Cerebellar cortex (tissue), 1 donor: Measurements from ENCODE around the gene GTF2A2.
"Not testable (repeated sequence)": the region's sequence is repeated elsewhere in the genome, so short reads cannot be mapped to it uniquely, and the experiment has no call there.

Experiments used
- DNase-seq: peaks from one replicate; pipeline ENCODE4 v3.0.0-alpha.2; 2015; ENCODE audit warnings: low spot score

Gene GTF2A2

DNA sequence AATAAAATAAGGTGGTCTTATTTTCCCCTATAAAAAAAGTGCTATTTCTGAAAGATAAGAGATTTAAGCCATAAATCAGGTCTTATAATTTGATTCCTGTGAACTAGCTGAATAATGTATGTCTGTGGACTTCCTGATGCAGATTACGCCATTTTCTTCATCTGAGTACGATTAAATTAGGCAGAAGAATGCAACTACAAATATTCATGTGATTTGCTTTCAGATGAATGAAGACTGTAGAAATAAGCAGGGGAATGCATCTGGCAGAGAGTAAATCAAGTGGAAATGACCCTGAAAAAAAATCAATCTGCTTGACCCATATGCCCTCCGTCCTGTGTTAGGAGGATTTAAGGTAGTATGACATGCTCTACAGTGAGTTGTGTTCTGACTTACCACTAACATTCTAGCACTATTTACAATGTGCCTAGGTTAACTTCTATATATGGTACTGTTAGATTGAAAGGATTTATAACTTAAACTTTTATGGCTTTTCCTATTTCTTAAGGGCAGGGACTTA, 17.1 kb upstream of the GTF2A2 start:
- no peak for DNase-seq

DNA sequence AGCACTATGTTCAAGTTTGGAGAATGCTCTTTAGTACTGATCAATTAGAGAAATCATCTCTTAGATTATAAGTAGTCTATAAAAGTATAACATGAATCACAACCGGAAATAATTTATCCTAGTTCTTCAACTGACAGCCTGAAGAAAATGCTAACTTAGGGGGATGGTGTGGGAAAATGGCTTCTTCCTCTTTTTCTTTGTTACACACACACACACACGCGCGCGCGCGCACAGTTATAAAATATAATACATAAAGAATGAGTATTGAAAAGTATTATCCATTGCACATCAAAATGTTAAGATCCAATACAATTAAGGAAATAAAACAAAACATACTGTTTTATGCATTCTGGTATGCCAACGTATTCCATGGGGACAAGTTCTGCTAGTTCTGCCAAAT, 11.2 kb upstream of the GTF2A2 start:
- DNase-seq, result no peak

DNA sequence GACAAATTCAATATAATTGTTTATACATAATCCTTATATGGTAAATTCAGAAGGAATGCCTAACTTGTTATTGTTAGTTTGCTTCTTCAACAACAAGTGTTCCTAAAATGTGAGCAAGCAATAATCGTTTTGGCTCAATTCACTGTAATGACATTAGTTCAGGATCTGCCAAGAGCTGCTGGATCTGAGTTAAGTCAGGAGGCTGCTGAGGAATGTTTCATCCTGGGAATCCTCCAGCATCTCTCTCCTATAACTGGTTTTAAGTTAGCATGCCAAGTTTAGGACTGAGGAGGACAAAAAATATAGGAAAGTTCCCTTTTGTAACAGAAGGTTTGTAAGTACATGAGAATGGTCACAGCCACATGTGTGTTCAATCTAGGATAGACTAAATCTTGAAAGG, 4.9 kb upstream of the GTF2A2 start:
- DNase-seq, result no peak

DNA sequence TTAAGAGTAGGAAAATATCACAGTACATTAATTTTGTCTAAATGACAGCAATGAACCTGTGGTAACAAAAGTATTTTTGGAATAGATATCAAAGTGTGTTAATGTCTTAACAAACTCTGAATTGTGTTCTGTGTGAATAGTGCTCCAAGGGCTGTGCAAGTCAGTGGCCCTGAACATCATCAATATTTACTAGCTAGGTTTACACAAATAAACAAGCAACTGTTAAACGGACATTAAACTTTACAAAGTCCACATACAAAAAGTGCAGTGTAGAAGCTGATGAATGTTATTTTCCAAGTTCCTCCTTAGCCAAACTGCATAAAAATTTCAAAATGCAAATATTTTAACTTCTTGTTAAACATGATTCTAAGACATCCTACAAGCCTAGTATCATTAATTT, 2.1 kb upstream of the GTF2A2 start:
- no peak for DNase-seq

DNA sequence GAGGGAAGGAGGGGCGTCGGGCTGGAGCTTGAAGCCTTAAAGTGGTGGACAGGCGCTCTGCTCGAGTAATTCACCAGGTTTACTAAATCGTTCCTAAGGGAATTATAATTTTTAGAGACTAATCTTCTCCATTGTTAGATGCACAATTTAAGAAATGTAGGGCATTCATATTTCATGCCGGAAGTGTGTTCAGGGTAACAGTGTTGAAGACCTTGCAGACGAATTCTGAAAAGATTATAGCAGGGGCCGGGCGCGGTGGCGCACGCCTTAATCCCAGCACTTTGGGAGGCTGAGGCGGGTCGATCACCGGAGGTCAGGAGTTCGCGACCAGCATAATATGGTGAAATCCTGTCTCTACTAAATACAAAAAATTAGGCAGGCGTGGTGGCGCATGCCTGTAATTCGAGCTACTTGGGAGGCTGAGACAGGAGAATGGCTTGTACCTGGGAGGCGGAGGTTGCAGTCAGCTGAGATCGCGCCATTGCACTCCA, 365 bp upstream of the GTF2A2 start:
- no peak for DNase-seq

DNA sequence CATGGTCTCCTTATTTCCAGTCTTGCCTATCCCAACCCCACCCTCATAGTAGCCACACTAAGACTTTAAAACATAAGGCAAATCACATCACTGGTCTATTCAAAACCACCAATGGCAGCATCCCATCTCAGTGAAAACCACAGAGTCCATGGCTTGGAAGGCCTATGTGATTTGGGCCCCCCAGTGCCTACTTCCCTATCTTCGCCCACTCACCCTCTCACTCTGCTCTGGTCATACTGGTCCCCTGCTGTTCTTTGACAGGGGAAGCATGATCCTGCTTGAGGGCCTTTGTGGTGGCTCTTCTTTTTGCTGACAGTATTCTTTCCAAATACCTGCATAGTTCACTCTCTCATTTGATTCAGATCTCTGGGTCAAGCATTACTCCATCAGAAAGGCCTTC, 3.3 kb downstream of the GTF2A2 start:
- DNase-seq, result no peak

DNA sequence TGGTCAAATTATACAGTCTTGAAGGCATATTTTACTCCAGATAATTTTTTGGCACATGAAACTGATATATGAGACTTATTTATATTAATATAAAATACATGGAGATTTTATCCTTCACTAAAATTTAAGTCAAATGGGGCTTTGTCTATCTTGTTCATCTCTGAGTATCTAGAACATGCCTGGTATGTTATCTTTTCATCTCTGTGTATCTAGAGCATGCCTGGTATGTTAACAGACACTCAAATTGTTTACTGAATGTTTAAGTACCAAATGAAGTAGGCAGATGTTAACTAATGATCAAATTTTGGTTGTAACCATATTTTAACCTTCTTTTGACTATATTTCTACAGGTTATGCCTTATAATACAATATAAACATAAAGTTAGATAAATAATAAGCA, 7.7 kb downstream of the GTF2A2 start:
- no peak for DNase-seq

DNA sequence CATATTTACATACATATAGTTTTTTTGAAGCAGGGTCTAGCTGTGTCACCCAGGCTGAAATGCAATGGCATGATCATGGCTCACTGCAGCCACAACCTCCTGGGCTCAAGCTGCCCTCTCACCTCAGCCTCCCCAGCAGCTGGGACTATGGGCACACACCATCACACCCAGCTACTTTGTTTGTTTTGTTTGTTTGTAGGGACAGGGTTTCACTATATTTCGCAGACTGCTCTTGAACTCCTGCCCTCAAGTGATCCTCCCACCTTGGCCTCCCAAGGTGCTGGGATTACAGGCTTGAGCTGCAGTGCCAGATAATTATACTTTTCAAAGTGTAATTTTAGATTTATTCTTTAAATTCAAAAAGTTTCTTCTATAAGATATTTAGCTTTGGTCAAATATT, 10.2 kb downstream of the GTF2A2 start:
- DNase-seq, result no peak

DNA sequence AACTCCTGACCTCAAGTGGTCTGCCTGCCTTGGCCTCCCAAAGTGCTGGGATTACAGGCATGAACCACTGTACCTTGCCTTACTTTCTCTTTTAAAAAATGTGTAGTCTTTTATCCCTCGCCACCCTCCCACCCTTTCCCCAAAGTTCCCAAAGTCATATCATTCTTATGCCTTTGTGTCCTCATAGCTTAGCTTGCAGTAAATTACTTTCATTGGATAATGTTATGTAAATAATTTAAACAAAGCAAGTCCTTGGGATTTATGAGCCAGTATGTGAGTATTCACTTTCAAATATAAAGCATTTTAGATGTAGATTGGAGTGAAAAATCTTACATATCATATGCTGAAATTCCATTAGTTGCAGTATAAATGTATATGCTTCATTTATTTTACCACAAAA, 11.0 kb downstream of the GTF2A2 start:
- no peak for DNase-seq

DNA sequence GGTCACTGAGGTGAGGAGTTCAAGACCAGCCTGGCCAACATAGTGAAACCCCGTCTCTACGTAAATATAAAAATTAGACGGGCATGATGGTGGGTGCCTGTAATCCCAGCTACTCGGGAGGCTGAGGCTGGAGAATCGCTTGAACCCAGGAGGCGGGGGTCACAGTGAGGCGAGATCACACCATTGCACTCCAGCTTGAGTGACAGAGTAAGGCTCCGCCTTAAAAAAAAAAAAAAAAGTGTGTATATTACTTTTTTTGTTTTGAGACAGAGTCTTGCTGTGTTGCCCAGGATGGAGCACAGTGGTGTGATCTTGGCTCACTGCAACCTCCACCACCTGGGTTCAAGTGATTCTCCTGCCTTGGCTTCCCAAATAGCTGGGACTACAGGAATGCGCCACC, 11.5 kb downstream of the GTF2A2 start:
- not testable (repeated sequence) for DNase-seq

DNA sequence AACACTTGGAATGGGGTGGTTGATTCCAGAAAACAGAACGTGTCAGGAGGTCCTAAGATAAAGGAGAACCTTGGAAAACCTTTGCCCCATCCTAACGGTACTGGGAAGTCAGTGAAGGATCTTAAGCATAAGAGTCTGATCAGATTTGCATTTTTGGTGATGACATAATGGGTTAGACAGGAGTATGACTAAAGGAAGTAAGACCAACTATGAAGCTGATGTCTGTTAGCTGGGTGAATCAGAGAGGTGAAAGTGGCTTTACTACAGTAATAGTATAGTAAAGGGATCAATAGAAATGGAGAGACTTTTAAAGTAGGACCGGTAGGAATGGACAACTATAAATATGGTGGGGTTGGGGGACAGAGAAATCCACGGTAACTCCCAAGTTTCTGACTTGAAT, 12.6 kb downstream of the GTF2A2 start:
- no peak for DNase-seq

DNA sequence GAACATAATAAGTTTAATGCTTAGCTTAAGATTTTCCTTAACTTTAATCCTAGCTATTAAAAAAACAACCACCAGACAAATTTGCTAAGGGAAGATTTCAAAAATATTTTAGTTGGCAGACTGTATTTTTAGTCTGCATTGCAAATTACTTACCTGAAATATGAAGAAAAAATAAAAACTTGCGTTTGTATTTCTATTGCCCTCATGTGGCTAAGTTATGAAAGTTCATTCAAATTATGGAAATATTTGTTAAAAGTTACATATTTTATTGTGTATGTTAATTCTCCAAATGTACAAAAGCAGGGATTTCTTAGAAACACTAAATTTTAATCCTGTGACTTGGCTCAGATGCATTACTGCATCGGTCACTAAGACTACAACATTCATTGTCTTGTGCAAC, 15.0 kb downstream of the GTF2A2 start:
- DNase-seq, result no peak

DNA sequence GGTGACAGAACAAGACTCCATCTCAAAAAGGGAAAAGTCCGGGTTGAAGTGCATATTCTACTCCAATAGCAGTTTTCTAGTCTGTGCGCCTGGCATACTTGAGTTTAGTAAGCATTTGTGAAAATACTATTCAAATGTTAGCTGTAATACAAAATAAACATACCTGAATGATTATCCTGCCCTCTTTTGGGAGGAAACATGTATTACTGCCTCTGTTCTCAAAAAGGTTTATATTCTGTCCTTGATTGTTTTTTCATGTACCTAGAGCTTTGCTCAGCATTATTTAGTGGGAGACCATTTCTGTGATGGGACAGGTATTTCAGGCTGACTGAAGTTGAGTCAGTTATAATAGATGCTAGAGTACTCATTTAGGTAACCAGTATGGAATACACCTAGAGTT, 19.8 kb downstream of the GTF2A2 start:
- DNase-seq, result not testable (repeated sequence)

DNA sequence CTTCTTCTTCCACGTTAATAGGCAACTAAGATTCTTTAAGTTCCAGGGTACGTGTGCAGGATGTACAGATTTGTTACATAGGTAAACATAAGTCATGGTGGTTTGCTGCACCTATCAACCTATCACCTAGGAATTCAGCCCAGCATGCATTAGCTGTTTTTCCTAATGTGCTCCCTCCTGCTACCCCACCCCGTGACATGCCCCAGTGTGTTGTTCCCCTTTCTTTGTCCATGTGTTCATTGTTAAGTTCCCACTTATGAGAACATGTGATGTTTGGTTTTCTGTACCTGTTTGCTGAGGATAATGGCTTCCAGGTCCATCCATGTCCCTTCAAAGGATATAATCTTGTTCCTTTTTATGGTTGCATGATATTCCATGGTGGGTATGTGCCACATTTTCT, 21.1 kb downstream of the GTF2A2 start:
- no peak for DNase-seq

DNA sequence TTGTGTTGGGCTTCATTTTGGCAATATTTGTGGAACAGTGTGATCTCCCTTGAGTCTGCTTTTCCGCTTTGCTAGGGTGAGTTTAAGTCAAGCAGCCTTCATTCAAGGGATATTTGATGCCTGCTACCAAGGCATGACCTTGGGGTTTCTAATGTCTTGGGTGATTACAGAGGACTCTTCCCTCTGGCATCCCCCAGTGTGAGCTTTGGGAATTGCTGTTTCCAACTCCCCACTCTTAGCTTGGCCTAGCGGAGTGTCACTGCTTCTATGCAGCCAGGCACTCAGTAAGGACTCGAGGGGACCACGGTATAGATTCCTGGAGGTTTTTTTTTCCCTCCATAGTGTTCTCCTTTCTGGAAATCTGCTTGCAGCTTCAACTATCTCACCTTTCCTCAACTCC, 24.6 kb downstream of the GTF2A2 start:
- DNase-seq, result peak; percentile 10

DNA sequence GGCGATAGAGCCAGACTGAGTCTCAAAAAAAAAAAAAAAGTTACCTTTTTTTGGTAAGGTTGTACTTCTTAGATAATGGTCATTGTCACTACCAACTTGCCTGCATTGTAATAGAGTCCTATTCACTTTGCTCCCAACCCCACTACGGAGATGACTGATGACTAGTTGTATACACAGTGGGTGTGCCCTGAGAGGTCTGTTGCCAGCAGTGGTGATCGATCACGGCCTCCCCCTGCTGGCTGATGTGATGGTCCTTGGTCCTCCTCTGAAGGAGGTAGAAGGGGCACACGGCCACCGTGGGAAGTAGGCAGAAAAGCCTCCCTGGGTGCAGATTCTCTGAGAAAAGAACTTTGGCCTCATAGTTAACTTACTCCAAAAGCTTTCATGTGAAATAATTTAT, 35.0 kb downstream of the GTF2A2 start:
- DNase-seq, result peak; percentile 12

DNA sequence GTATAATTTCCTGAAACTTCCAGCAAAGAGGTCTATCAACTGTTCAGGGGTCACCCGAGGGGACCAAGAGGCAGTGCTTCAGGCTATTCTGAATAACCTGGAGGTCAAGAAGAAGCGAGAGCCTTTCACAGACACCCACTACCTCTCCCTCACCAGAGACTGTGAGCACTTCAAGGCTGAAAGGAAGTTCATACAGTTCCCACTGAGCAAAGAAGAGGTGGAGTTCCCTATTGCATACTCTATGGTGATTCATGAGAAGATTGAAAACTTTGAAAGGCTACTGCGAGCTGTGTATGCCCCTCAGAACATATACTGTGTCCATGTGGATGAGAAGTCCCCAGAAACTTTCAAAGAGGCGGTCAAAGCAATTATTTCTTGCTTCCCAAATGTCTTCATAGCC, 38.9 kb downstream of the GTF2A2 start:
- DNase-seq, result no peak

DNA sequence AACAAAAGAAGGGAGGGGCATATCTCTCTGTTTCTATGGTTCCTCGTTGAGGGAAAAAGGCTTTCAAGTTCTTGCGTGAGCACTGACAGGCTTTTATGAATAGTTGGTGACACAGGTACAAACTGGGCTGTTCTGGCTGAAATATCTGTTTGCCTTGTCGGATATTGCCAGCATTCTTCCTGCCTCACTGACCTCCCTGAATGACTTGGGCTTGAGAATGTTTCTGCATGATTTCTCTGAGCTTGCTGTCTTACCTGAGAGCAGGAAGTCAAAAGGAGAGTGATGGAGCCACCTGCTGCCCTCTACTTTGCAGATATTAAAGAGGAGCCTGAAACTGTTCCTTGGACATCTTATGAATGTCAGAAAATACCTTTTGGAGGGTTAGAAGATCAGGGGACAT, 40.9 kb downstream of the GTF2A2 start:
- no peak for DNase-seq

DNA sequence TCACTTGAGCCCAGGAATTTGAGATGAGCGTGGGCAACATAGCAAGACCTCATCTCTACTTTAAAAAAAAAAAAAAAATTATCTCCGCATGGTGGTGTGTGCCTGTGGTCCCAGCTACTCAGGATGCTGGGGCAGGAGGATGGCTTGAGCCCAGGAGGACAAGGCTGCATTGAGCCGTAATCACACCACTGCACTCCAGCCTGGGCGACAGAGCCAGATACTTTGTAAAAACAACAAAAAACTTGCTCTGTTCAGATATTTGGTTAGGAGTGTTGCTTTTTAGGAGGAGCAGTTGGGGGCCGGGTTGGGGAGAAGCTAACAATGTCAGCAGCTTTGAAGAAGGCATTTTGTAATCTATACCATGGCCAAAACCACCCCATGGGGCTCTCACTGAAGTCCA, 41.7 kb downstream of the GTF2A2 start:
- DNase-seq, result no peak

DNA sequence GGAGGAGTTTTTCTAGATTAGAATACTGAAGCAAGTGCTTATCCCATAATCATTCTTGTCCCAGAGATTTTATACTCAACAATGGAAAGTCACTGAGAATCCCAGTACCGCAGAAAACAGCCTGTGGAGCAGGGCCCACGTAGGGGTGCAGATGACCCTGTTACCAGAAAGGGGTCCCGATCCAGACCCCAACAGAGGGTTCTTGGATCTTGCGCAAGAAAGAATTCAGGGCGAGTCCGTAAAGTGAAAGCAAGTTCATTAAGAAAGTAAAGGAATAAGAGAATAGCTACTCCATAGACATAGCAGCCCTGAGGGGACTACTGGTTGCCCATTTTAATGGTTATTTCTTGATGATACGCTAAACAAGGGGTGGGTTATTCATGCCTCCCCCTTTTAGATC, 43.2 kb downstream of the GTF2A2 start:
- no peak for DNase-seq

DNA sequence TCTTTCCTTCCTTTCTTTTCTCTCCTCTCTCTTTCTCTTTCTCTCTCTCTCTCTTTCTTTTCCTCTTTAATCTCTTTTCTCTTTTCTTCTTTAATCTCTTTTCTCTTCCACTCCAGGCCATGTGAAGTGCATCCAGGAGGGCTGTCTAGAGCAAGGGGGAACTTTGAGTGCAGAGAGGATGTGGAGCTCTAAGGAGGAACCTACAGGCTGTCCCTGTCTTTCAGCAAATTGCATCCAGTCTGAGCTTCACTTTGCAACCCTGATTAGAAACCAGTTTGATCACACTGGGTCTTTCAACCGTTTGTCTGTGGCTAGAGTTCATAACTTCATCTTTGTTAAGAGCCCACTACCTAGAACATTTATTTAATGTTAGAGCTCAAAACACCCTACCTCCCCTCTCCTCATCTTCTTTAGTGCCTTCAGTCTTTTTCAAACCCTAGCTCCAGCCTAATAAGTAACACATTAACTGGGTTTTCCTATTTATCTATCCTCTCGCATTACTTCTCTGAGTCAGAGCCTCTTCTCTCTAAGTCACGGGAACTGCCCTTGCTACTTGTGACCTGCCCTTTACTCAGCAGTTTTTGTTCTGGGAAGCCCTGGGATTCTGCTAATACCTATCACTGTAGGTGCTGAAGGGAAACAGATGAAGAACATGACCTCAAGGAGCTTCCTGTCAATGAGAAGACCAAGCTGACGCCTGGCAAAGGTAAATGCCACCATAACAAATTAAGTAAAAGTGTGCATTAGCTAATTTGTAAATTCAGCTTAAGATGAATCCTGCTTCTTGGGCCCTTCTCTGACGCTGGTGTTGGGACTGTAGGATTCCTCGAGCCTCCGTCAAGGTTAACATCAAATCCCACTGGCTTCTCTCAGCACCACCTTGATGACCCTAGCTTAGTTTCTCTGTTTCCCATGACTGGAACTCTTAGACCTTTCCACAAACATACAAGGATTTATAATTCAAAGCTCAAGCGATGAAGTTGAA, 45.7 kb downstream of the GTF2A2 start, which contains the start of gene GCNT3:
TSS of gene GCNT3 (plus strand) at position 508 of the 985 bp plus-strand sequence. CDS start 6,456 bp downstream, outside the sequence.
- DNase-seq, result no peak

DNA sequence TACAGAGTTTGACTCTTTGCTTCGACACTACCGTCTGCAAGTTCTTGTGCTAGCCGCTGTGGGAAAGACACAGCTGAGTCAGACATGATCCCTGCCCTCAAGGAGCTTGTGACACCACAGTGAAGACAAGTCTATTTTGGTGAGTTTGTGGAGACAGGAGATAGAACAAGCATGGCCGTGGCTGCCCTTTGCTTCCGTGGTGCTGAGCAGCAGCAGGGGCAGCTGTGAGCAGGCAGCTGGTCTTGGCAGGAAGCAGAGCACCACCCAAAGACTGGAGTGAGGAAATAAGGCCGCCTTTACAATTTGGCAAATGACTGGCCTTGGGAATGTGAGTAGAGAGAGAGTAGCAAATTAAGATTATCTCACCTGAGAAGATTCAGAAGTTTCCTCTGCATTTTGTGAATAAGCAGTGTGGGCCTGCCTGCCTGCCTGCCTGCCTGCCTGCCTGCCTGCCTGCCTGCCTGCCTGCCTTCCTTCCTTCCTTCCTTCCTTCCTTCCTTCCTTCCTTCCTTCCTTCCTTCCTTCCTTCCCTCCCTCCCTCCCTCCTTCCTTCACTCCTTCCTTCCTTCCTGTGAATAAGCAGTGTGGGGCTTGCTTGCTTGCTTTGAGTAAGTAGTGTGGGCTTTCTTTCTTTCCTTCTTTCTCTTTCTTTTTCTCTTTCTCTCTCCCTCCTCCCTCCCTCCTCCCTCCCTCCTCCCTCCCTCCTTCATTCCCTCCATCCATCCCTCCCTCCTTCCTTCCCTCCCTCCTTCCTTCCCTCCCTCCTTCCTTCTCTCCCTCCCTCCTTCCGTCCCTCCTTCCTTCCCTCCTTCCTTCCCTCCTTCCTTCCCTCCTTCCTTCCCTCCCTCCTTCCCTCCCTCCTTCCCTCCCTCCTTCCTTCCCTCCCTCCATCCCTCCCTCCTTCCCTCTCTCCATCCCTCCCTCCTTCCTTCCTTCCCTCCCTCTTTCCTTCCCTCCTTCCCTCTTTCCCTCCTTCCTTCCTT, 47.3 kb downstream of the GTF2A2 start:
- no peak for DNase-seq
